Spleen (tissue), 11 donors: ENCODE data around the gene IRF2. TPM values are rescaled to one million over a fixed set of nuclear protein-coding genes. Genes with fewer than 3 reads are reported as not detected.
A peak's percentile ranks its signal among the peaks of the same experiment; 100 is the strongest.

Experiments used
- DNase-seq: peaks from one replicate; pipeline ENCODE4 v3.0.0-alpha.2; 2020
- H3K27ac ChIP-seq, 8 donors: fragments of 200-600 bp; sonication (generic) in 7 of 8; 1 replicate in 4 of 8; 2 replicates in 4 of 8; pipeline versions ENCODE4 v1.5.0 to v1.8.0; 2016 to 2021; ENCODE audit warnings: inconsistent platforms in 4 of 8, mild to moderate bottlenecking in 4 of 8, moderate library complexity in 1 of 8
- H3K27me3 ChIP-seq, 7 donors: fragments of 200-600 bp; sonication (generic) in 6 of 7; replicated peaks in 1 of 7; 1 replicate in 4 of 7; 2 replicates in 3 of 7; pipeline versions ENCODE4 v1.5.0 to v1.8.0; 2016 to 2021; ENCODE audit warnings: inconsistent platforms in 3 of 7, mild to moderate bottlenecking in 1 of 7
- H3K36me3 ChIP-seq, 6 donors: fragments of 200-600 bp; sonication (generic) in 5 of 6; 1 replicate in 4 of 6; 2 replicates in 2 of 6; pipeline versions ENCODE4 v1.5.0 to v1.8.0; 2016 to 2021; ENCODE audit warnings: inconsistent platforms in 2 of 6
- H3K4me1 ChIP-seq, 6 donors: fragments of 200-600 bp; sonication (generic) in 5 of 6; 1 replicate in 3 of 6; 2 replicates in 3 of 6; pipeline versions ENCODE4 v1.5.0 to v1.8.0; 2016 to 2021; ENCODE audit warnings: inconsistent platforms in 3 of 6
- H3K4me3 ChIP-seq, 8 donors: fragments of 200-600 bp; sonication (generic) in 7 of 8; 1 replicate in 4 of 8; 2 replicates in 4 of 8; pipeline versions ENCODE4 v1.5.0 to v1.8.0; 2016 to 2021; ENCODE audit warnings: inconsistent platforms in 4 of 8, mild to moderate bottlenecking in 4 of 8, moderate library complexity in 2 of 8
- H3K9me3 ChIP-seq, 8 donors: fragments of 200-600 bp; sonication (generic) in 7 of 8; 1 replicate in 4 of 8; 2 replicates in 4 of 8; pipeline versions ENCODE4 v1.5.0 to v1.8.0; 2016 to 2021; ENCODE audit warnings: inconsistent platforms in 4 of 8
- CTCF ChIP-seq, 11 experiments: fragments of 200-600 bp in 7 of 11; fragments of 450-650 bp in 4 of 11; sonication (generic) in 4 of 11; IDR thresholded peaks in 8 of 11; conservative IDR thresholded peaks in 3 of 11; 1 replicate in 7 of 11; 2 replicates in 4 of 11; pipeline versions ENCODE4 v1.4.0 to v1.8.0; 2016 to 2021; ENCODE audit warnings: antibody characterized with exemption in 11 of 11, inconsistent platforms in 4 of 11, mild to moderate bottlenecking in 1 of 11
- POLR2A ChIP-seq, 3 donors: fragments of 450-650 bp; IDR thresholded peaks; one replicate each; pipeline ENCODE4 v1.5.1; 2017; ENCODE audit warnings: antibody characterized with exemption in 3 of 3, mild to moderate bottlenecking in 1 of 3
- POLR2AphosphoS5 ChIP-seq, 3 donors: sonication (generic); formaldehyde crosslinking; IDR thresholded peaks; one replicate each; pipeline ENCODE4 v1.5.1; 2017; ENCODE audit warnings: antibody characterized with exemption in 3 of 3
- WGBS, 5 donors: extraction: QIAGEN DNeasy Blood & Tissue Kit in 3 of 5; methylation state at CpG; one replicate each; pipeline versions ENCODE4 v1.1.5 to v1.1.7; 2013 to 2018; 5-methylcytosine and 5-hydroxymethylcytosine counted together
- intact Hi-C: fragments of 100-400 bp; cut with DNase I; formaldehyde crosslinking; loops from one replicate; pipeline ENCODE4 v1.15.0; 2023; ENCODE audit warnings: low total_unique reads
- polyA plus RNA-seq, 3 donors: library from polyadenylated mRNA; stranded (reverse); fragments of 200-250 nt; gene quantifications; one replicate each; pipeline ENCODE4 v1.2.1, GENCODE V29; 2013
- total RNA-seq, 7 donors: library from RNA; depleted of rRNA in 3 of 7; stranded (reverse); fragments of >200 nt in 3 of 7; fragmentation: NEBNext Ultra II Directional in 4 of 7; extraction: Animal tissue kit (Norgen Biotek cat#: 25700) in 4 of 7; gene quantifications; one replicate each; pipeline versions ENCODE4 v1.1.0 to v1.2.1, GENCODE V29; 2016 to 2021
- donor health status: healthy with polysubstance abuse.
- donor health status: DM: no; HTN: no; CAD: no; lungs with moderate emphysema.
- donor health status: DM: no; HTN: no; CAD: no.
- donor health status: Bipolar disorder and iron deficiency.
- donor health status: healthy.
- donor health status: DM: no; HTN: no; CAD: no.
- donor health status: DM: yes; HTN: yes; CAD: no.

The IRF2 gene
- total and polyA plus RNA-seq, 10 donors: 27.1 to 101 (median 87.2) TPM

DNA sequence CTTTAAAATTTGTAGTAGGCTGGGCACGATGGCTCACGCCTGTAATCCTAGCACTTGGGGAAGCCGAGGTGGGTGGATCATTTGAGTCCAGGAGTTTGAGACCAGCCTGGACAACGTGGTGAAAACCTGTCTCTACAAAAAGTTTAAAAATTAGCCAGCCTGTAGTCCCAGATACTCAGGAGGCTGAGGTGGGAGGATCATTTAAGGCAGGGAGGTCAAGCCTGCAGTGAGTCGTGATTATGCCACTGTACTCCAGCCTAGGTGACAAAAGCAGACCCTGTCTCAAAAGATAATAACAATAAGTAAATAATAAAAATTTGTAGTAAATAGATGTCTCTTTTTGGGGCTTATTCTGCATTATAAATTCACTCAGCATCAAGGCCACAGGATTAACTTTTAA lies 118.5 kb downstream of the IRF2 start:
- intact Hi-C loops: no loop called here
- no peak overlapping the region for H3K4me3 ChIP-seq
- H3K36me3 ChIP-seq: no peaks in the 10 kb centered on the region
- TF ChIP-seq POLR2AphosphoS5 (IDR thresholded peaks at IDR 0.05) (no peak), CTCF (IDR thresholded peaks at IDR 0.05 in 8 of 11, conservative IDR thresholded peaks at IDR 0.05 in 3 of 11) (no peak), POLR2A (IDR thresholded peaks at IDR 0.05) (no peak)
- WGBS, 5 donors: 74 to 75% (median 74%) methylated on average over 5 of the region's 5 CpGs
- H3K4me1 ChIP-seq: peaks cover 23 to 71% (median 35%) of the 10 kb centered on the region in 6 donors
- no peak for DNase-seq
- peaks cover 0 to 9% (median 0%) of the 10 kb centered on the region in 8 donors for H3K9me3 ChIP-seq
- peak overlapping the region; percentile 68 to 96 (median 86) for H3K27ac ChIP-seq
- H3K27me3 ChIP-seq: no peaks in the 10 kb centered on the region

- Histone ChIP-seq H3K27ac (peak overlapping the region; percentile 68 to 96 (median 86)), H3K27me3 (no peaks in the 10 kb centered on the region), H3K4me3 (peak overlapping the region in 1 of 8 donors; percentile 29), H3K4me1 (peaks cover 23 to 77% (median 35%) of the 10 kb centered on the region in 6 donors), H3K36me3 (no peaks in the 10 kb centered on the region), H3K9me3 (peaks cover 0 to 9% (median 0%) of the 10 kb centered on the region in 8 donors)
- intact Hi-C loops: no loop called here
- peak; percentile 78 for DNase-seq
- WGBS, 5 donors: 5 to 12% (median 7%) methylated on average over 2 of the region's 2 CpGs
- peak; percentile 28 to 95 (median 48) for TF ChIP-seq POLR2AphosphoS5 (IDR thresholded peaks at IDR 0.05)
- TF ChIP-seq POLR2A (IDR thresholded peaks at IDR 0.05): no peak
These were observed 119.2 kb downstream of the IRF2 start for GRCh38 chr4:184355111-184355604.

GRCh38 chr4:184352891-184353290 lies 121.5 kb downstream of the IRF2 start:
- Histone ChIP-seq H3K36me3 (no peaks in the 10 kb centered on the region), H3K4me1 (peaks cover 35 to 90% (median 57%) of the 10 kb centered on the region in 6 donors), H3K27me3 (no peaks in the 10 kb centered on the region), H3K4me3 (no peak overlapping the region), H3K27ac (peak overlapping the region in 2 of 8 donors; percentile 85 to 96), H3K9me3 (peaks cover 0 to 7% (median 0%) of the 10 kb centered on the region in 8 donors)
- intact Hi-C loops: no loop called here
- DNase-seq: no peak
- WGBS, 5 donors: 90 to 94% (median 93%) methylated on average over 5 of the region's 5 CpGs
- TF ChIP-seq POLR2AphosphoS5 (IDR thresholded peaks at IDR 0.05) (no peak), CTCF (IDR thresholded peaks at IDR 0.05 in 8 of 11, conservative IDR thresholded peaks at IDR 0.05 in 3 of 11) (no peak)

GRCh38 chr4:184351560-184352451 lies 122.5 kb downstream of the IRF2 start:
- intact Hi-C loops: no loop called here
- peaks cover 39 to 92% (median 68%) of the 10 kb centered on the region in 6 donors for H3K4me1 ChIP-seq
- H3K27ac ChIP-seq: peak overlapping the region in 3 of 8 donors; percentile 24 to 96 (median 49)
- H3K9me3 ChIP-seq: no peaks in the 10 kb centered on the region
- 93 to 97% (median 95%) methylated on average over 19 of the region's 19 CpGs for WGBS, 5 donors
- DNase-seq: no peak
- no peaks in the 10 kb centered on the region for H3K36me3 ChIP-seq
- H3K27me3 ChIP-seq: no peaks in the 10 kb centered on the region
- no peak overlapping the region for H3K4me3 ChIP-seq
- TF ChIP-seq CTCF (IDR thresholded peaks at IDR 0.05 in 8 of 11, conservative IDR thresholded peaks at IDR 0.05 in 3 of 11) (no peak), POLR2A (IDR thresholded peaks at IDR 0.05) (no peak), POLR2AphosphoS5 (IDR thresholded peaks at IDR 0.05) (no peak)
